ENCODE data around the gene LGI1. TPM values are rescaled to one million over a fixed set of nuclear protein-coding genes. Genes with fewer than 3 reads are reported as not detected.

LGI1 gene
- total RNA-seq, 2 donors from 2014 or later: 0.60 to 2.6 TPM

GRCh38 chr10:93758508-93758885 is 761 bp downstream of the LGI1 start:
- Mint-ChIP-seq H3K4me1 (peaks cover 79% of the 10 kb centered on the region), H3K27ac (peak overlapping the region; percentile 35), H3K36me3 (ENCODE audit: low read depth) (no peaks in the 10 kb centered on the region), H3K4me3 (peak overlapping the region; percentile 48), H3K27me3 (ENCODE audit: insufficient read depth) (no peaks in the 10 kb centered on the region), H3K9me3 (no peaks in the 10 kb centered on the region)
- Histone ChIP-seq H3K9ac (ENCODE audit: extremely low read depth, low read length, poor library complexity, severe bottlenecking) (no peak overlapping the region), H3K36me3 (ENCODE audit: control insufficient read depth, insufficient read depth, low read length) (no peaks in the 10 kb centered on the region), H3K27me3 (ENCODE audit: control insufficient read depth, insufficient read depth, low read length, poor library complexity, severe bottlenecking) (no peaks in the 10 kb centered on the region), H3K4me3 (ENCODE audit: low read length) (peak overlapping the region; percentile 57), H3K27ac (ENCODE audit: low read depth, low read length) (peak overlapping the region; percentile 73), H3K4me1 (ENCODE audit: control insufficient read depth, insufficient read depth, low read length) (peaks cover 51% of the 10 kb centered on the region), H3K9me3 (ENCODE audit: control insufficient read depth, low read length) (no peaks in the 10 kb centered on the region)
- no peak for TF ChIP-seq CTCF (conservative IDR thresholded peaks at IDR 0.05)
- WGBS, 2 experiments (ENCODE audit: insufficient coverage in 1 of 2, insufficient read length in 1 of 2): 57% methylated on average over 1 to 3 of the region's 5 CpGs
- DNase-seq: no peak

- Mint-ChIP-seq H3K27ac (peak overlapping the region; percentile 35), H3K9me3 (no peaks in the 10 kb centered on the region), H3K27me3 (ENCODE audit: insufficient read depth) (no peaks in the 10 kb centered on the region), H3K4me3 (peak overlapping the region; percentile 48), H3K4me1 (peaks cover 76% of the 10 kb centered on the region), H3K36me3 (ENCODE audit: low read depth) (no peaks in the 10 kb centered on the region)
- WGBS, 2 experiments (ENCODE audit: insufficient coverage in 1 of 2, insufficient read length in 1 of 2): 60 to 68% methylated on average over 2 to 4 of the region's 4 CpGs
- TF ChIP-seq CTCF (conservative IDR thresholded peaks at IDR 0.05): no peak
- Histone ChIP-seq H3K9ac (ENCODE audit: extremely low read depth, low read length, poor library complexity, severe bottlenecking) (peak overlapping the region; percentile 24), H3K27me3 (ENCODE audit: control insufficient read depth, insufficient read depth, low read length, poor library complexity, severe bottlenecking) (no peaks in the 10 kb centered on the region), H3K4me3 (ENCODE audit: low read length) (peak overlapping the region; percentile 57), H3K4me1 (ENCODE audit: control insufficient read depth, insufficient read depth, low read length) (peaks cover 51% of the 10 kb centered on the region), H3K9me3 (ENCODE audit: control insufficient read depth, low read length) (no peaks in the 10 kb centered on the region), H3K36me3 (ENCODE audit: control insufficient read depth, insufficient read depth, low read length) (no peaks in the 10 kb centered on the region), H3K27ac (ENCODE audit: low read depth, low read length) (peak overlapping the region; percentile 73)
- DNase-seq: no peak
Measured at GRCh38 chr10:93758891-93759410, 1.2 kb downstream of the LGI1 start.

GRCh38 chr10:93760490-93760889 is 2.8 kb downstream of the LGI1 start:
- H3K4me3 ChIP-seq (ENCODE audit: low read length): peak overlapping the region; percentile 57
- H3K36me3 ChIP-seq (ENCODE audit: control insufficient read depth, insufficient read depth, low read length): no peaks in the 10 kb centered on the region
- no peaks in the 10 kb centered on the region for H3K36me3 Mint-ChIP-seq (ENCODE audit: low read depth)
- 71 to 82% methylated on average over 7 of the region's 7 CpGs for WGBS, 2 experiments (ENCODE audit: insufficient coverage in 1 of 2, insufficient read length in 1 of 2)
- no peak overlapping the region for H3K4me3 Mint-ChIP-seq
- H3K4me1 Mint-ChIP-seq: peaks cover 61% of the 10 kb centered on the region
- peaks cover 40% of the 10 kb centered on the region for H3K4me1 ChIP-seq (ENCODE audit: control insufficient read depth, insufficient read depth, low read length)
- H3K27ac Mint-ChIP-seq: no peak overlapping the region
- no peak overlapping the region for H3K9ac ChIP-seq (ENCODE audit: extremely low read depth, low read length, poor library complexity, severe bottlenecking)
- peak overlapping the region; percentile 45 for H3K27ac ChIP-seq (ENCODE audit: low read depth, low read length)
- no peak for DNase-seq
- peaks cover 4% of the 10 kb centered on the region for H3K9me3 ChIP-seq (ENCODE audit: control insufficient read depth, low read length)
- H3K27me3 Mint-ChIP-seq (ENCODE audit: insufficient read depth): no peaks in the 10 kb centered on the region
- peaks cover 5% of the 10 kb centered on the region for H3K9me3 Mint-ChIP-seq
- TF ChIP-seq CTCF (conservative IDR thresholded peaks at IDR 0.05): no peak
- H3K27me3 ChIP-seq (ENCODE audit: control insufficient read depth, insufficient read depth, low read length, poor library complexity, severe bottlenecking): no peaks in the 10 kb centered on the region

All from endodermal cell (in vitro differentiated cells).